GM18508 (cell line): ENCODE data around the gene AMPD2.
A peak's percentile ranks its signal among the peaks of the same experiment; 100 is the strongest.
"Not testable (repeated sequence)": the region's sequence is repeated elsewhere in the genome, so short reads cannot be mapped to it uniquely, and the experiment has no call there.

ENCODE experiments used
- ATAC-seq: cut with Tn5 transposase; IDR thresholded peaks from one replicate; pipeline ENCODE4 v1.9.1; 2021; ENCODE audit warnings: moderate number of reproducible peaks; ENCODE audit not compliant: insufficient read depth, unreplicated experiment

The AMPD2 gene

DNA sequence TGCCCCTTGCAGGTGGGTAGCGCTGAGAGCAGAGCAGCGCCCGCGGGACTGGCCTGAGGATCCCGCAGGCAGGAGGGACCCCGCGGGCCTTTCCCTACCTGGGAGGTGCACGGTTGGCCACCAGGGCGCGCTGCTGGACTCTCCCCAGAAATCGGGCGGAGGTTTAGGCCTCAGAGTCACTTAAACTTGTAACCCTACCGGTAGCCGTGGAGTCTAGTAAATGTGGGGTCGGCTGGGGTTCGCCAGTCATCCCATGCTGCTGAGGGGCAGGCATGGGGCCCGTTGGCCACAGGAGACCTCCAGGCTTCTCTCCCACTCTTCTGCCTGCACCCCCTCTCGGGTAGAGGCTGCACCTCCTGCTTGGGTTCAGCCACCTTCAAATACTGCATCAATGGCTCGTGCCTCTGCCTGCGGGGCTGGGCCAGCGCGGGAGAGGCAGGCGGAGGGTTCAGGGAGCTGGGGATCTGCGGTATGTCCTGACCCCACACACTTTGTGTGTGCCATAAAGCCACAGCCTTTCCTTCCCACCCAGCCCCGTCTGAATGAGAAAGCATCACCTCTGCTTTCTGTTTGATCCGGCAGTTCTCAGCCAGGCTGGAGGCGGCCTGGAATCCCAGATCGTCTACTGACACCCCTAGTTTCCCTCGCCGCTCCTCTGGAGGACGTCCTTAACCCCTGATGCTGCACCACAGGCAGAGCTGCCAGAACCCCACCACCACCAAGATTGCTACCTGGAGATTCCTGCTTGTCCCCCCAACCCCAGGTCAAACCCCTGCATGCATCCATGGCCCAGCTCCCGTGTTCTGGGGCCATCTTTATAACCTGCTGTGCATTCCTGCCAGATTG lies 24.0 kb downstream of the AMPD2 start:
- ATAC-seq = no peak

DNA sequence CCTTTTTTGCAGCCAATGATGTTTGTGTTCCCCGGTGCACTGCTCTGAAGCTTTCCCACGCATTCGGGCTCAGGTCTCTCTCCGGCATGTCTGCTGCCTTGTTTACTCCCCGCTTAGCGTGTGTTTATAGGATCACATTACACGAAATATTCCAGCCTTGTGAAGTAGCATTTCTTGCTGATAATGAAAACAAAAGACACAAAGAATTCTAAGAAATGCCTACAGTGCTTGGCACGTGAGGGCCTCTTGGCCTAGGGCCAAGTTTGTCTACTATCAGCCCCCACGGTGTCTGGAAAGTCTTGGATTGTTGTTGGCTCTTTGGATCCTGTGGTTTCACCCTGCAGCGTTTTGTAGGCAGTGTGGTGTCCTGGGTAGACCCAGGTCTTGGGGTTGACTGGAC lies 25.0 kb downstream of the AMPD2 start:
- ATAC-seq = no peak

DNA sequence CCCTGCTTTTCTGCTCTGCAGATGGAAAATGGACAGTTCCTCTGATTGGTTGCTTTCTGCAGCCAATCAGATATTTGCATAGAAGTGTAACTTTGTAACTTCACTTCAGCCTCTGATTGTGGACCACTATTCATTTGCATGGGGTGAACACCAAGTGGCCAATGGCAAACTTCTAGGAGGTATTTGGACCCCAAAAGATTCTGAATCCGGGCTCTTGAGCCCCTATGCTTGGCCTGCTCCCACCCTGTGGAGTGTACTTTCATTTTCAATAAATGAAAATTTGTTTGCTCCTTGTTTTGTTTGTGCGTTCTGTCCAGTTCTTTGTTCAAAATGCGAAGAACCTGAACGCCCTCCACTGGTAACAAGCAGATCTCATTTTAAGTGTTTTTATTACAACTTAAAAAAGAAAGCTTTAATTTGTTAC lies 29.9 kb downstream of the AMPD2 start:
- ATAC-seq = no peak

DNA sequence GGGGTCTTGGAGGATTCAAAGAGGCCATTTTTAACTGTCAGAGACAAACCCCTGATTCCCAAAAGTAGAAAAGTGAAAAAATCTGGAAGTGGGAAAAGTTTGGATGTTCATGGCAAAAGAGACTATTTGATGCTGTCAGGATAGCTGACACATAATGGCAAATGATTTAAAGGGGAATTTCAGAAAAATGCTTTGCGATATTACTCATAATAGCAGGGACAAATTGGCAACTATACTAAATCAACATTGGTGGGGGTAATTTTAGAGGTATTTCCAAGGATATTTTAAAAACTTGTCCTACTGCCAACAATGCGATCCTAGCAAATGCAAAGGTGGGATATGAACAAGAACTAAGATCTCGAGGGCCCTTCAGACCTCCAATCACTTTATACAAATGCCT lies 31.0 kb downstream of the AMPD2 start:
- no peak for ATAC-seq

DNA sequence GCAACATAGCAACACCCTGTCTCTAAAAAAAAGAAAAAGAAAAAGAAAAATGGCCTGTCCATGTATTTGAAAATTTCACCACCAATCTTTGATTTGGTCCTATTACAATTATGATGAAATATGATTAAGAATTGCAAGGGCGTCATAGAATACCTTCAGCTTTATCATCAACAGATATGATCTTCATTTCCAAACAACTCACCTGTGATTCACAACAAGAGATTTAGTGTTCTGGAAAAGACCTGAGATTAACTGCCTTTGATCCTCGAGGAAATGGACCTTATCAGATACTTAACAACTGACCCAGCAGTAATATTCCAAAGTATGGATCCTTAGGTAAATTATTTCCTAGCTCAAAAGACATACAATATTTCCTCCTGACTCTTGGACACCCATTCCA lies 32.8 kb downstream of the AMPD2 start:
- ATAC-seq = no peak

DNA sequence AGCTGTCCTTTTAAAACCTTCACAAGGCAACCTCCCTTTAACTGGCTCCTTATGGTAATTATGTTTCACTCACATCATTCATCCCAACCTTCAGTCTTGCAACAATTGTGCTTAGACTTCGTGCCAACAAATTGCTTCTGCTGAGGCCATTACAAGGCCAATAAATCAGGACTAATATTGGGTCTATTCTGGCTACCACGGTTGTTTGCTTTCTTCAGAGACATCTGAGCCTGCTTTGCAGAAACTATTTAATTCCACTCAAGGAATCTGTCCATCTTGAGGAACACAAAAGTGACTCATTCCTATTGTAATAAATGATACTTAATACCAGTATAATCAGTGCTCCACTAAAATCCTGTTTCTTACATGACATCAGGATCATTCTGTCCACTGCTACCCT lies 33.7 kb downstream of the AMPD2 start:
- ATAC-seq = no peak

DNA sequence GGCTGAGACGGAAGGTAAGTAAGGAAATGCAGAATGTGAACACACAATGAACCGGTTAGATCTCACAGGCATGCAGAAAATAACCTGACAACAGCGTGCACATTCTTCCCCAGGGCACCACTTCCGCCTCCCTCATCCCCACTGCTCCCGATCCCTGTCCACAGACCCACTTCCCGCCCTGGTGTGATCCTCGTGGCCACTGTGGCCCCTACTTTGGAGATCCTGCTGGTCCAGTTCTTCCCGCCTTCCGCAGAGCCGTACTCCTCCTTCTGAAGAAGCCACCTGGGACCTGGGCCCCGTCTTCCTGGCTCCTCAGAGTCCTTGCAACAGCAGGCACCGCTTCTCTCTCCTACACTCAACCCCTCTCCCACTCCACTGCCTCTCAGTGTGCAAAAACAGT lies 34.9 kb downstream of the AMPD2 start:
- ATAC-seq = no peak

DNA sequence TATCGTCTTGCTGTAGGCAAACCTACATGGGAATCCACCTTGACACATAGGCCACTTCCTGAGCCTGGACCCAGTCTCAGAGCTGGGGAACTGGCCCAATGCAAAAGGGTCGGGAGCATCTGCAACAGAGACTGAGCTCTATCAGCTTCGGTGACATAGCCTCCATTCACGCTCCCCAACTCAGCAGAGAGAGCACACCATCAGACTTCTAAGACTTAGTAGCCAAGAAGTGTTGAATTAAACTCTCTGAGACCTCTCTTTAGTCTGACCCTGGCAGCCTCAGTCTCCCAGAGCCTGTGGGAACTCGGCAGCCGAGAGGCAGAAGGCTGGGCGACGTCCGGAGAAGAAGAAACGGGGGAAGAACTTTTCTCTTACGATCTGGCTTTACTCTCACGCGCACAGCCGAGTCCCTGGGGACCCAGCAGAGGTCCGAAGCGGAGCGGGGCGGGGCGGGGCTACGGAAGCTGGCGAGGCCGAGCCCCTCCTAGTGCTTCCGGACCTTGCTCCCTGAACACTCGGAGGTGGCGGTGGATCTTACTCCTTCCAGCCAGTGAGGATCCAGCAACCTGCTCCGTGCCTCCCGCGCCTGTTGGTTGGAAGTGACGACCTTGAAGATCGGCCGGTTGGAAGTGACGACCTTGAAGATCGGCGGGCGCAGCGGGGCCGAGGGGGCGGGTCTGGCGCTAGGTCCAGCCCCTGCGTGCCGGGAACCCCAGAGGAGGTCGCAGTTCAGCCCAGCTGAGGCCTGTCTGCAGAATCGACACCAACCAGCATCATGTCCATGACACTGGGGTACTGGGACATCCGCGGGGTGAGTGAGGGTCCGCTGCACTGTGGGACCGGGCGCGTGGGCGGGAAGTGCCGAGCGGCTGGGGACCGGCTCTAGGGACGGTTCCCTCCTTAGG lies 36.2 kb downstream of the AMPD2 start, which contains the start of gene GSTM4:
Gene GSTM4, plus strand, starts transcription at position 485 of the 905 bp plus-strand sequence. Its CDS starts 291 bp downstream, at position 776.
- peak; percentile 63 for ATAC-seq

DNA sequence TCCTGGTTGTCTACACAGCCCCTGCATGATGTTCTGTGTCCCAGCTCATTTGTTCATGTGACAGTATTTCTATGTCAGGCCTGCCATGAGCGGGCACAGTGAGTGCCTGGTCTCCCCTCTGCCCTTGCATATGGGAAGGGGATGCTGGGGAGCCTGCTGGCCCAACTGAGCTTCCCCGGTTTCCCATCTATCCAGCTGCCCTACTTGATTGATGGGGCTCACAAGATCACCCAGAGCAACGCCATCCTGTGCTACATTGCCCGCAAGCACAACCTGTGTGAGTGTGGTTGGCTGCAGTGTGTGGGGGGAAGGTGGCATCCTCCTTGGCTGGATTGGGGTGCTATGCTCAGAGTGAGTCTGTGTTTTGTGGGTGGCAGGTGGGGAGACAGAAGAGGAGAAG lies 37.8 kb downstream of the AMPD2 start:
- no peak for ATAC-seq

DNA sequence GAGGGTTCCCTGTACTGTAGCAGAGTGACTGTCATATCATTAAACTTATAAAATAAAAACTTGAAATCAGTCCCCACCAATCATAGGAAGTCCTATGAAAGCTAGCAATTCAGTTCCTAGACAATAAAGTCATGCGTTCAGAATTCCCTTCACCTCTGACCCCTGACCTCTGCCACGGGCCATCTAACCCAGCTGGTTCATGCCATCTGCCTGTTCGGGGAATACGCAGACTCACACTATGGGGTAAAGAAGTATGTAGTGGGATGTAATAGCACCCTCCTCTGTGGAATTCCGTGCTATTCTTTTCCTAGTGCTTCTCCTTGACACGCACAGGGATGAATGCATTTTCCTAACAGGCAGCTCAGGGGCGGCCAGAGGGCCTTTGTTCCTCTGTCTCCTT lies 38.3 kb downstream of the AMPD2 start:
- ATAC-seq = no peak

DNA sequence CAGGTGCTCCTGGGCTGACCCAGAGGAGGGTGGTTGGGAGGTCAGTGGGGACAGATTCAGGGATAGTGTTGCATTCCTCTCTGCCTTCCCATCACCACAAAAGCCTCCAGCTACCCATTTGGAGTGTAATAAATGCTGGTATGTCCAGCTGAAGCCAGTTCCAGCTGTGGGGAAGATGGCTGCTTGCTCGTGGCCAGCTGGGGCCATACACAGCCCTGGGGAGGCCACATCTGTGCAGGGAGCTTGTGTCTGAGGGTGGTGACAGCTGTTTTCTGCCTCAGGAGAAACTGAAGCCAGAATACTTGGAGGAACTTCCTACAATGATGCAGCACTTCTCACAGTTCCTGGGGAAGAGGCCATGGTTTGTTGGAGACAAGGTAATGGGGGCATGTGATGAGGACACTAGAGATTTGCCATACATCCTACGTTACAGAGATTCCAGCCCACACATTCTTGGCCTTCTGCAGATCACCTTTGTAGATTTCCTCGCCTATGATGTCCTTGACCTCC lies 39.0 kb downstream of the AMPD2 start:
- no peak for ATAC-seq

DNA sequence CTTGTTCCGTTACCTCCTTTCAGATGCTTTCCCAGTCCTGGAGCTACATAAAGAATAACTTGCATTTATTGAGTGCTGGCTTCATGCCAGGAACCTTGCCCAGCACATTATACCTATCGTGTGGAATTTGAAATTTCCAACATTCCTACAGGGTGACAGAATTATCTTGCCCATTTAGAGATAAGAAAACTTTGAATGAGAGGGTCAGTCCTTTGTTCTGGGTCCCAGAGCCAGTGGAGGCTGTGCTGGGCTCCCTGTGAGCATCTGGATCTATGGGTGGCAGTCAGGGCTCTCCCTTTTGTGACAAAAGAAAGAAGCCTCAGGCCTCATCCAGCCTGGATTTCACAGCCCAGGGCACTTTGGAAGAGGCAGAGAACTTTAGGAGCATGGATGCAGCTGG lies 39.5 kb downstream of the AMPD2 start:
- no peak for ATAC-seq

DNA sequence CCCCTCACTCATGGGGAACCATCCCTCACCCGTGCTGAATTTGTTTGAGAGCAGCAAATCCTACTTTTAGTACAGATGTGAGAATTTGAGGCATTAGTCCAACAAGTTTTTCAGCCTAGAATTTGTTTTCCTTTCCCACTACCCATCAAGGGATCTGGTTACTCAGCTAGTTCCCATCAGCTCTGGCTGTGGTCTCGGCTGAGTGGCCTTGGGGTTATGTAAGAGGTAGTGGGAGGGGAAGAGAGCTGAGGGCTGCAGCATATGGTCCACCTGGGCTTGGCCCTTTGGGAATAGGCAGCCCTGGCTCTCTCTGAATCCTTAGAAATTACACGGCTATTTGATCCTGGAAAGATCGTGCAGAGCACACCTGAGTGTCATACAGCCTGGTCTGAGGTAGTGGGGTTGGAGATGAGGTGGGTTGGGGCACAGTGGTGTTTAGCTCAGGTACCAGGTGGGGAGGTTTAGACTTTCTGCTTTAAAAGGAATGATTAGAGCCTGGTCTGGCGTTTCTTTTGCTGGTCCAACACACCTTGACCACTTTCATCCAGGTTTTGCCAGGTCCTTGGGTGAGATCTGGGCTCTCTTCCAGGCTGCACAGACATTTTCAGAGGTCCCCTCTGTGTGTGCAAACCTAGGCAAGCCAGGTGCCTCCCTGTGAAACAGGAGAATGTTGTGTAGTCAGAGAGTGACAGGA lies 40.5 kb downstream of the AMPD2 start:
- ATAC-seq = no peak

DNA sequence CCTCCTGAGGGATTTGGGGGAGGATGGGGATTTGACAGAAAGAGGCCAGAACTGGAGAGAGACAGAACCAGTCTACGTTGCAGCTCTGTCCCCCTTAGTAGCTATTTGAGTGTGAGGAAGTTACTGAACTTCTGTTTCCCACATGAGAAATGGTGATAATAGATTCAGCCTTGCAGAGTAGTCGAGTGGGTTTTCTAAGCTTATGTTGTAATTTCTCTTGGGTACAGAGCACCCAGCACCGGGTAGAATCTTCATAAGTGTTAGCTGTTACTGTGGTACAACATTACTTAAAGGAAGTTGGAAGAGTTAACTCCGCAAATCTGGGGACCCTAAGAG lies 41.0 kb downstream of the AMPD2 start:
- ATAC-seq = not testable (repeated sequence)

DNA sequence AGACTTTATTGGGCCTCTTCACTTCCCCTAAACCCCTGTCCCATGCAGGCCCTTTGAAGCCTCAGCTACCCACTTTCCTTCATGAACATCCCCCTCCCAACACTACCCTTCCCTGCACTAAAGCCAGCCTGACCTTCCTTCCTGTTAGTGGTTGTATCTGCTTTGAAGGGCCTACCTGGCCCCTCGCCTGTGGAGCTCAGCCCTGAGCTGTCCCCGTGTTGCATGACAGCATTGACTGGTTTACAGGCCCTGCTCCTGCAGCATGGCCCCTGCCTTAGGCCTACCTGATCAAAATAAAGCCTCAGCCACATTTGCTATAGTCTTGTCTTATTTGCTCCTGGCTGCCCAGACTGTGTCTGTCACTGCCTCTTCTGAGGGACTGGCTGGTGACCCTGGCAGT lies 41.8 kb downstream of the AMPD2 start:
- no peak for ATAC-seq

DNA sequence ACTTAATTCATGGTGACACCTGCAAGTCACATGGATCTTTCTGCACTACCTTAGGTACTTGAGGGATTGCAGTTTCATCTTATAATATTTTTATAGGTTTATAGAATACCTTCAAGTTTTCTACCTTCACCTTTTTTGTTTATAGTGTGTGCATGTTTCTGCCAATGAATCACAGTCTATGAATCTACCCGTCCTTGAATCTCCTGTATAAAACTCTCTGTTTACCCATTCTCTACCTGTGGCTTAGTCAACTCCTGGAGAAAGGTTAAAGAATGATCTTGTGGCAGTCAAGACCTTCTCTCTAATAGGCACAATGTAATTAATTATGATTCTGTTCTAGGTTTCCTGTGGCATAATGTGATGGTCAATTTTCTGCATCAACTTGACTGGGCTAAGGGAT lies 45.0 kb downstream of the AMPD2 start:
- no peak for ATAC-seq

DNA sequence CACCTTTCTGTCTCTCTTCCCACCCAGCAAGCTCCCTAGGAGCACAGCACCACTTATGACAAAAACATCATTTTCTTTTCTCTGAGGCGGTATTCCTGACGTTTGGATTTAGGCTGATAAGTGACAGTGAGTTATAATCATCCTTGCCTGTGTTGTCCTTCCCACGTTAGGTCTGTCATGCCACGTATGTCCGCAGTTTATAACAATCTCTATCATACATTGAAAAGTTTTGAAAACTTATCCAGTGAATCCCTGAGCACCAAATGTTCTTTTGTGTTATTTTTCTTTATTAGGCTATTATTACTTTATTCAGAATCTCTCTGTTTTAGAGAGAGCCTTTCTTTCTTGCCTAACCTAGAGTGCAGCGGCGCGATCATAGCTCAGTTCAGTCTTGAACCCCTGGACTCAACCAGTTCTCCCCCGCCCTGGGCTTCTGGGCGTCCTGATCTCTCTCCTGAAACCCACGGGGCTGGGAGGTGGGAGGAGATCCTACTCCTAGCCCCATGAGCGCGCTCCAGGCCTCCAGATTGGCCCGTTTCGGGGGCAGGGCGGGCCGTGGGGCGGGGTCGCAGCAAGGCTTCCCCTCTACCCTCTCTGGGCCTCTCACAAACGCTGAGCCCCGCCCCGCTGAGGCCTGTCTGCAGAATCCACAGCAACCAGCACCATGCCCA lies 48.0 kb downstream of the AMPD2 start, which contains the start of gene GSTM2:
Gene GSTM2, plus strand, starts transcription at position 606 of the 671 bp plus-strand sequence. Its CDS starts 59 bp downstream, at position 665.
- ATAC-seq = no peak

DNA sequence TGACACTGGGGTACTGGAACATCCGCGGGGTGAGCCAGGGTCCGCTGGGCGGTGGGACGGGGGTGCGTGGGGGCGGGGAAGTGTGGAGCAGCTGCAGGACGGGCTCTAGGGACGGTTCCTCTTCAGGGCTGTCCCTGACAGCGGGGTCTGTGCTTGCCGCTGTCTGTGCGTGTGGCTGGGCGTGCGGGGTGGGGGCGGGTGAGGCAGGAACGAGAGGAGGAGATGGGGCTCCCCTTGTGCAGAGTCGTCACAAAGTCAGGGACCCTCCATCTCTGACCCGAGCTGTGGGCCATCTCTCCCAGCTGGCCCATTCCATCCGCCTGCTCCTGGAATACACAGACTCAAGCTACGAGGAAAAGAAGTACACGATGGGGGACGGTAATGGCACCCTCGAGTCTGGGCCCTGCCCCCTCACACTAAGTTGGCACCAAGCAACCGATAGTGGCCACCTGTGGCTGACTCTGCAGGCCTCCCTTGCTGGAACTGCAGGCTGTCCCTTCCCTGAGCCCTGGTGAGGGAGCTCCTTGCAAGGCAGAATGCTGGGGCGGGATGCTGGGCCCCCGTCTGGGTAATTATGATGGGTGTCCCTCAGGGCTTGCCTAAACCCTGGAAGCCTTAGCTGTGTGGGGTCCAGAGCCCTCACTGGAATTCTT lies 48.6 kb downstream of the AMPD2 start:
- no peak for ATAC-seq

DNA sequence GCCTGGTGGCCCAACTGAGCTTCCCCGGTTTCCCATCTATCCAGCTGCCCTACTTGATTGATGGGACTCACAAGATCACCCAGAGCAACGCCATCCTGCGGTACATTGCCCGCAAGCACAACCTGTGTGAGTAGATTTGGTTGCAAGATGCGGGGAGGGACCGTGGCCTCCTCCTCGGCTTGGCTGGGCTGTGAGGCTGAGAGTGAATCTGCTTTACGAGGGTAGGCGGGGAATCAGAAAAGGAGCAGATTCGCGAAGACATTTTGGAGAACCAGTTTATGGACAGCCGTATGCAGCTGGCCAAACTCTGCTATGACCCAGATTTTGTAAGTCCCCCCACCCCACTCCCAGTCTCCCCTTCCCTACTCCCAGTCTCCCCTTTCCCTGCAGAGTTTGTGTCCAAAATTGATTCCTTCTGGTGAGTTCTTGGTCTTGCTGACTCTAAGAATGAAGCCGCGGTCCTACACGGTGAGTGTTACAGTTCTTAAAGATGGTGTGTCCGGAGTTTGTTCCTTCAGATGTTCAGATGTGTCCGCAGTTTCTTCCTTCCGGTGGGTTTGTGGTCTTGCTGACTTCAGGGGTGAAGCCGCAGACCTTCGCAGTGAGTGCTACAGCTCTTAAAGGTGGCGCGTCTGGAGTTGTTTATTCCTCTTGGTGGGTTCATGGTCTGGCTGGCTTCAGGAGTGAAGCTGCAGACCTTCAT lies 49.8 kb downstream of the AMPD2 start:
- ATAC-seq = no peak
